Measurements from ENCODE around the gene HOXA9. TPM values are rescaled to one million over a fixed set of nuclear protein-coding genes. Genes with fewer than 3 reads are reported as not detected.

HOXA9 gene
- total RNA-seq, 4 donors from 2014 or later, result 0.63 to 1.9 (median 0.67) TPM; not detected in 1

- intact Hi-C loops (cut with DNase I), result no loop called here
- no peaks in the 10 kb centered on the region for H3K9me3 ChIP-seq
- 28 to 58% methylated on average over 41 to 42 of the region's 47 CpGs for WGBS, 2 donors
- no peak overlapping the region for H3K27ac ChIP-seq
- H3K27me3 ChIP-seq, result peaks cover 86% of the 10 kb centered on the region
- TF ChIP-seq POLR2A (IDR thresholded peaks at IDR 0.05) (no peak), CTCF (IDR thresholded peaks at IDR 0.05) (no peak)
- no peak for DNase-seq
- H3K36me3 ChIP-seq, result no peaks in the 10 kb centered on the region
- H3K4me3 ChIP-seq (replicated peaks in 1 of 3), result no peak overlapping the region
- H3K4me1 ChIP-seq, result peaks cover 13 to 19% of the 10 kb centered on the region in 2 donors
Observed at GRCh38 chr7:27145165-27145913, 20.0 kb downstream of the HOXA9 start.

- H3K9me3 ChIP-seq, result no peaks in the 10 kb centered on the region
- H3K36me3 ChIP-seq, result no peaks in the 10 kb centered on the region
- H3K27ac ChIP-seq, result no peak overlapping the region
- no peak for DNase-seq
- intact Hi-C loops (cut with DNase I), result no loop called here
- H3K27me3 ChIP-seq, result peaks cover 87% of the 10 kb centered on the region
- H3K4me1 ChIP-seq, result peaks cover 11 to 19% of the 10 kb centered on the region in 2 donors
- no peak for TF ChIP-seq CTCF (IDR thresholded peaks at IDR 0.05)
- TF ChIP-seq POLR2A (IDR thresholded peaks at IDR 0.05), result no peak
- H3K4me3 ChIP-seq (replicated peaks in 1 of 3), result no peak overlapping the region
- whole genome bisulfite sequencing, 2 donors, result 16 to 32% methylated on average over 9 to 29 of the region's 31 CpGs
Observed at GRCh38 chr7:27144781-27145164, 20.6 kb downstream of the HOXA9 start.

- H3K27me3 ChIP-seq, result peaks cover 87% of the 10 kb centered on the region
- WGBS, 2 donors, result 31 to 38% methylated on average over 37 to 39 of the region's 40 CpGs
- peaks cover 14 to 23% of the 10 kb centered on the region in 2 donors for H3K4me1 ChIP-seq
- no peak for DNase-seq
- no peaks in the 10 kb centered on the region for H3K36me3 ChIP-seq
- intact Hi-C loops (cut with DNase I), result no loop called here
- TF ChIP-seq CTCF (IDR thresholded peaks at IDR 0.05) (no peak), POLR2A (IDR thresholded peaks at IDR 0.05) (no peak)
- no peak overlapping the region for H3K27ac ChIP-seq
- no peaks in the 10 kb centered on the region for H3K9me3 ChIP-seq
- H3K4me3 ChIP-seq (replicated peaks in 1 of 3), result no peak overlapping the region
Observed at GRCh38 chr7:27143950-27144780, 21.2 kb downstream of the HOXA9 start.

GRCh38 chr7:27143023-27143949 is 22.1 kb downstream of the HOXA9 start, which contains the start of gene HOXA5:
Gene HOXA5 (minus strand): TSS chr7:27143681. CDS start chr7:27143607, 74 bp downstream.
- H3K4me1 ChIP-seq, result peaks cover 14 to 23% of the 10 kb centered on the region in 2 donors
- WGBS, 2 donors, result 16 to 19% methylated on average over 25 to 27 of the region's 86 CpGs
- DNase-seq, result no peak

More at GRCh38 chr7:27143023-27143949, 22.1 kb downstream of the HOXA9 start, which contains the start of gene HOXA5:
- Histone ChIP-seq H3K9me3 (no peaks in the 10 kb centered on the region), H3K36me3 (no peaks in the 10 kb centered on the region), H3K4me3 (replicated peaks in 1 of 3) (peak within 1 kb of the TSS in 1 of 3 donors; percentile 14), H3K27ac (peak within 1 kb of the TSS in 2 of 3 donors; percentile 27 to 55), H3K27me3 (peaks cover 86% of the 10 kb centered on the region)
- intact Hi-C loops (cut with DNase I), result no loop called here
- TF ChIP-seq POLR2A (IDR thresholded peaks at IDR 0.05) (peak in 1 of 2 donors; percentile 51), CTCF (IDR thresholded peaks at IDR 0.05) (peak in 2 of 6 experiments; percentile 34 to 45)
